IMR-90 (cell line): Measurements from ENCODE around the gene SRRM3. TPM values are rescaled to one million over a fixed set of nuclear protein-coding genes. Genes with fewer than 3 reads are reported as not detected.

Source experiments
- ATAC-seq: fragments of 200-7000 bp; cut with Tn5 transposase; 2 replicates; pipeline ENCODE4 v1.9.1; 2020; ENCODE audit warnings: low read depth, mild to moderate bottlenecking, moderate library complexity
- Bru-seq: library from RNA; stranded (reverse); fragments of 400-500 nt; gene quantifications from one replicate; lab custom pipeline; 2021; lab: Mats Ljungman, UMichigan
- BruChase-seq, 2 experiments: library from RNA; stranded (reverse); fragments of 400-500 nt; gene quantifications; one replicate each; lab custom pipeline; 2021; lab: Mats Ljungman, UMichigan
- BruUV-seq: library from RNA; stranded (reverse); fragments of 400-500 nt; replicated peaks from 2 replicates; lab custom pipeline; 2021; lab: Mats Ljungman, UMichigan
- CTCF ChIA-PET: fragments of 300-600 bp; formaldehyde crosslinking; extraction: SDS; loops from one replicate; lab custom pipeline; 2021; ENCODE audit warnings: antibody characterized with exemption; lab: Yijun Ruan, JAX
- POLR2A ChIA-PET: fragments of 300-600 bp; sonication (Branson Sonifier 250); formaldehyde crosslinking; loops from one replicate; lab custom pipeline; 2022; ENCODE audit warnings: antibody characterized with exemption; ENCODE audit not compliant: unreplicated experiment; lab: Charles Lee
- DNase-seq: peaks from one replicate; pipeline ENCODE4 v3.0.0; 2013
- H2AFZ ChIP-seq: replicated peaks from 2 replicates; pipeline ENCODE3; 2013; ENCODE audit warnings: low read length, mild to moderate bottlenecking; ENCODE audit not compliant: poor library complexity
- H2AK5ac ChIP-seq: 2 replicates; pipeline ENCODE4 v1.6.1; 2013; ENCODE audit warnings: low read depth, low read length, inconsistent platforms
- H2AK9ac ChIP-seq: replicated peaks from 2 replicates; pipeline ENCODE3; 2013; ENCODE audit warnings: mild to moderate bottlenecking, low read depth, low read length, moderate library complexity; ENCODE audit not compliant: poor library complexity
- H2BK120ac ChIP-seq: 2 replicates; pipeline ENCODE4 v1.6.1; 2013; ENCODE audit warnings: low read depth, low read length, inconsistent platforms
- H2BK15ac ChIP-seq: 3 replicates; pipeline ENCODE4 v1.6.1; 2013; ENCODE audit warnings: low read depth, low read length, inconsistent platforms
- H2BK20ac ChIP-seq: 2 replicates; pipeline ENCODE4 v1.6.1; 2013; ENCODE audit warnings: low read depth, mild to moderate bottlenecking, inconsistent platforms, low read length, moderate library complexity
- H2BK5ac ChIP-seq: 2 replicates; pipeline ENCODE4 v1.6.1; 2013; ENCODE audit warnings: mild to moderate bottlenecking, low read depth, low read length, inconsistent platforms; ENCODE audit not compliant: poor library complexity, severe bottlenecking
- H3K14ac ChIP-seq: replicated peaks from 2 replicates; pipeline ENCODE4 v1.6.1; 2013; ENCODE audit warnings: low read depth, low read length, inconsistent platforms
- H3K18ac ChIP-seq: 2 replicates; pipeline ENCODE4 v1.6.1; 2013; ENCODE audit warnings: low read depth, low read length, control low read depth
- H3K23ac ChIP-seq: 2 replicates; pipeline ENCODE4 v1.6.1; 2013; ENCODE audit warnings: low read depth, low read length, inconsistent platforms
- H3K27ac ChIP-seq: 2 replicates; pipeline ENCODE4 v1.5.1; 2013; ENCODE audit warnings: mild to moderate bottlenecking, control low read depth, low read length; ENCODE audit not compliant: insufficient read depth
- H3K27me3 ChIP-seq: 2 replicates; pipeline ENCODE4 v1.6.1; 2013; ENCODE audit warnings: low read length; ENCODE audit not compliant: control insufficient read depth, insufficient read depth
- H3K36me3 ChIP-seq: 2 replicates; pipeline ENCODE4 v1.6.1; 2013; ENCODE audit warnings: low read length, mixed read lengths; ENCODE audit not compliant: control insufficient read depth, insufficient read depth
- H3K4ac ChIP-seq: 2 replicates; pipeline ENCODE4 v1.6.1; 2013; ENCODE audit warnings: low read depth, low read length, inconsistent platforms
- H3K4me1 ChIP-seq: 2 replicates; pipeline ENCODE4 v1.6.1; 2013; ENCODE audit warnings: low read length, mixed read lengths; ENCODE audit not compliant: control insufficient read depth, insufficient read depth
- H3K4me2 ChIP-seq: 2 replicates; pipeline ENCODE4 v1.6.1; 2013; ENCODE audit warnings: low read depth, mild to moderate bottlenecking, control low read depth, low read length, moderate library complexity
- H3K4me3 ChIP-seq: 2 replicates; pipeline ENCODE4 v1.5.1; 2013; ENCODE audit warnings: low read depth, mild to moderate bottlenecking, control low read depth, low read length, moderate library complexity; ENCODE audit not compliant: insufficient read depth
- H3K56ac ChIP-seq: 2 replicates; pipeline ENCODE4 v1.6.1; 2013; ENCODE audit warnings: low read length, inconsistent platforms; ENCODE audit not compliant: insufficient read depth; ENCODE audit errors: extremely low read depth
- H3K79me1 ChIP-seq, 2 experiments: 2 replicates each; pipeline ENCODE4 v1.6.1; 2013; ENCODE audit warnings: low read length in 2 of 2, inconsistent platforms in 1 of 2, low read depth in 1 of 2
- H3K9ac ChIP-seq: 2 replicates; pipeline ENCODE4 v1.6.1; 2013; ENCODE audit warnings: low read depth, low read length, control low read depth
- H3K9me1 ChIP-seq: 2 replicates; pipeline ENCODE4 v1.6.1; 2013; ENCODE audit warnings: low read length, inconsistent platforms; ENCODE audit not compliant: insufficient read depth
- H3K9me3 ChIP-seq: 2 replicates; pipeline ENCODE4 v1.6.1; 2013; ENCODE audit warnings: low read length; ENCODE audit not compliant: control insufficient read depth, insufficient read depth
- H4K20me1 ChIP-seq: 2 replicates; pipeline ENCODE4 v1.6.1; 2013; ENCODE audit warnings: low read length, inconsistent platforms; ENCODE audit not compliant: insufficient read depth
- H4K5ac ChIP-seq: 2 replicates; pipeline ENCODE4 v1.6.1; 2013; ENCODE audit warnings: mild to moderate bottlenecking, low read depth, low read length, control low read depth
- H4K8ac ChIP-seq, 2 experiments: 2 replicates each; pipeline ENCODE4 v1.6.1; 2013; ENCODE audit warnings: low read depth in 2 of 2, low read length in 2 of 2, control low read depth in 1 of 2, inconsistent platforms in 1 of 2
- H4K91ac ChIP-seq: 2 replicates; pipeline ENCODE4 v1.6.1; 2013; ENCODE audit warnings: low read depth, low read length, inconsistent platforms; ENCODE audit not compliant: insufficient read depth
- CTCF ChIP-seq: conservative IDR thresholded peaks from 2 replicates; pipeline ENCODE4 v1.5.1; 2012; ENCODE audit warnings: mild to moderate bottlenecking, low read depth, low read length, improper control_type of control experiment
- MAZ ChIP-seq: IDR thresholded peaks from 2 replicates; pipeline ENCODE4 v1.6.1; 2012; ENCODE audit warnings: low read depth, mild to moderate bottlenecking, low read length, improper control_type of control experiment, moderate library complexity, borderline replicate concordance
- MXI1 ChIP-seq: IDR thresholded peaks from 2 replicates; pipeline ENCODE4 v1.6.1; 2012; ENCODE audit warnings: low read depth, mild to moderate bottlenecking, low read length, moderate library complexity, borderline replicate concordance
- POLR2A ChIP-seq: IDR thresholded peaks from 2 replicates; pipeline ENCODE4 v1.6.1; 2012; ENCODE audit warnings: mild to moderate bottlenecking, low read depth, low read length
- RAD21 ChIP-seq: IDR thresholded peaks from 2 replicates; pipeline ENCODE4 v1.6.1; 2012; ENCODE audit warnings: low read length, improper control_type of control experiment
- RCOR1 ChIP-seq: IDR thresholded peaks from 2 replicates; pipeline ENCODE4 v1.6.1; 2012; ENCODE audit warnings: mild to moderate bottlenecking, low read length, improper control_type of control experiment; ENCODE audit not compliant: insufficient replicate concordance
- SMC3 ChIP-seq: fragments of 150-350 bp; IDR thresholded peaks from 2 replicates; pipeline ENCODE4 v1.6.1; 2016; ENCODE audit warnings: low read depth, mild to moderate bottlenecking, antibody characterized with exemption, low read length, moderate library complexity
- WGBS, 2 experiments: methylation state at CpG; one replicate each; pipeline versions ENCODE4 v1.1.5 to v1.1.7; 2013; ENCODE audit warnings: missing lambda C conversion rate in 2 of 2; ENCODE audit not compliant: insufficient read length in 1 of 2; ENCODE audit errors: extremely low coverage in 2 of 2; 5-methylcytosine and 5-hydroxymethylcytosine counted together
- dilution Hi-C: fragments of 300-500 bp; cut with HindIII; formaldehyde crosslinking; loops from one replicate; pipeline ENCODE4 v1.14.3; 2018; ENCODE audit warnings: low sequenced_read_pairs; ENCODE audit not compliant: unreplicated experiment
- in situ Hi-C: fragments of 300-500 bp; cut with MboI; formaldehyde crosslinking; loops from 3 replicates; pipeline ENCODE4 v1.14.3; 2019; ENCODE audit warnings: low sequenced_read_pairs, inconsistent platforms, mixed read lengths
- intact Hi-C: fragments of 100-400 bp; cut with micrococcal nuclease; formaldehyde crosslinking; loops from 2 replicates; pipeline ENCODE4 v1.10.0; 2022
- long read RNA-seq: library from polyadenylated mRNA; unstranded; transcript quantifications from one replicate; pipeline ENCODE4 v2.0.0, GENCODE V29; 2021; ENCODE audit not compliant: unreplicated experiment
- polyA plus RNA-seq, 3 experiments: library from polyadenylated mRNA; depleted of rRNA; stranded (reverse); fragments of >200 nt; gene quantifications; 2 replicates each; pipeline ENCODE4 v1.2.3, GENCODE V29; 2012; ENCODE audit warnings: low replicate concordance in 1 of 3
- total RNA-seq: library from RNA; depleted of rRNA; stranded (reverse); fragments of >200 nt; gene quantifications from 2 replicates; pipeline ENCODE4 v1.2.3, GENCODE V29; 2012; rRNA removed
- TF ChIP-seq, protein P1 (sequence below): fragments of 150-350 bp; IDR thresholded peaks from 2 replicates; pipeline ENCODE4 v1.6.1; 2017; ENCODE audit warnings: mild to moderate bottlenecking, antibody characterized with exemption, low read length, low read depth

Gene SRRM3, protein sequence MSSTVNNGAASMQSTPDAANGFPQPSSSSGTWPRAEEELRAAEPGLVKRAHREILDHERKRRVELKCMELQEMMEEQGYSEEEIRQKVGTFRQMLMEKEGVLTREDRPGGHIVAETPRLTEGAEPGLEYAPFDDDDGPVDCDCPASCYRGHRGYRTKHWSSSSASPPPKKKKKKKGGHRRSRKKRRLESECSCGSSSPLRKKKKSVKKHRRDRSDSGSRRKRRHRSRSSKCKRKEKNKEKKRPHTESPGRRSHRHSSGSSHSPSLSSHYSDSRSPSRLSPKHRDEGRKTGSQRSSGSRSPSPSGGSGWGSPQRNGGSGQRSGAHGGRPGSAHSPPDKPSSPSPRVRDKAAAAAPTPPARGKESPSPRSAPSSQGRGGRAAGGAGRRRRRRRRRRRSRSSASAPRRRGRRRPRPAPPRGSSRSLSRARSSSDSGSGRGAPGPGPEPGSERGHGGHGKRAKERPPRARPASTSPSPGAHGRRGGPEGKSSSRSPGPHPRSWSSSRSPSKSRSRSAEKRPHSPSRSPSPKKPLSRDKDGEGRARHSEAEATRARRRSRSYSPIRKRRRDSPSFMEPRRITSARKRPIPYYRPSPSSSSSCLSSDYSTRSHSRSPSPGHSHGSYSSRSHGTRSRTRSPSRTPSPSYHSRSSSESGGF
- total RNA-seq = 0.18 and 0.28 TPM in 2 replicates
- polyA plus RNA-seq (2012; rRNA removed) = 2.5 and 2.7 TPM in 2 replicates
- polyA plus RNA-seq (2012; cell fraction: cytosol; rRNA removed) = 1.6 and 3.6 TPM in 2 replicates
- polyA plus RNA-seq (2012; cell fraction: nucleus; rRNA removed; ENCODE audit: low replicate concordance) = 4.6 and 6.8 TPM in 2 replicates
- Bru-seq, nascent RNA = percentile 13 among the genes with signal in this experiment
- BruChase-seq, experiment 1, labeled RNA remaining after a 6-hour chase = percentile 17 among the genes with signal in this experiment
- percentile 19 among the genes with signal in this experiment for BruChase-seq, experiment 2, labeled RNA remaining after a 2-hour chase
- long read RNA-seq, partial matches to known transcripts = 6 of 14 reads
- long read RNA-seq, other reads (novel, unspliced or antisense) = 6 of 14 reads

GRCh38 chr7:76201732-76202665, at the start of gene SRRM3:
SRRM3 (plus strand) TSS chr7:76201896; CDS start chr7:76235067, 33,171 bp downstream.
- DNase-seq (peak; percentile 72), ATAC-seq (peak; percentile 100)
- WGBS, 2 experiments = 1% methylated on average over 16 of the region's 57 CpGs; no CpG with 5 or more reads in 1 of the 2 experiments
- H3K56ac ChIP-seq = no peak within 1 kb of the TSS
- TF ChIP-seq CTCF = peak; percentile 85
- TF ChIP-seq RCOR1 = peak; percentile 91
- TF ChIP-seq MAZ = peak; percentile 86; the same call in 1 of the 2 replicates
- TF ChIP-seq RAD21 = peak; percentile 40
- TF ChIP-seq MXI1 = peak; percentile 32; the same call in 1 of the 2 replicates
- TF ChIP-seq, protein P1, sequence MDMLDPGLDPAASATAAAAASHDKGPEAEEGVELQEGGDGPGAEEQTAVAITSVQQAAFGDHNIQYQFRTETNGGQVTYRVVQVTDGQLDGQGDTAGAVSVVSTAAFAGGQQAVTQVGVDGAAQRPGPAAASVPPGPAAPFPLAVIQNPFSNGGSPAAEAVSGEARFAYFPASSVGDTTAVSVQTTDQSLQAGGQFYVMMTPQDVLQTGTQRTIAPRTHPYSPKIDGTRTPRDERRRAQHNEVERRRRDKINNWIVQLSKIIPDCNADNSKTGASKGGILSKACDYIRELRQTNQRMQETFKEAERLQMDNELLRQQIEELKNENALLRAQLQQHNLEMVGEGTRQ = no peak
- TF ChIP-seq SMC3 = peak; percentile 46
- TF ChIP-seq POLR2A = no peak
- H4K5ac ChIP-seq = no peak within 1 kb of the TSS
- in situ Hi-C loops (no loop called here), dilution Hi-C loops (no loop called here), intact Hi-C loops (no loop called here)
- no TSS peak for BruUV-seq
- POLR2A ChIA-PET = no interaction called here
- no peak within 1 kb of the TSS for H3K4me2 ChIP-seq
- no peak within 1 kb of the TSS for H3K23ac ChIP-seq
- H3K27ac ChIP-seq = no peak within 1 kb of the TSS
- no peak within 1 kb of the TSS for H3K14ac ChIP-seq
- no peaks in the 10 kb centered on the region for H3K79me1 ChIP-seq
- H3K27me3 ChIP-seq = peaks cover 2% of the 10 kb centered on the region; the same call in 1 of the 2 replicates
- H2AK9ac ChIP-seq = no peak within 1 kb of the TSS
- H3K4ac ChIP-seq = no peak within 1 kb of the TSS
- H3K9me3 ChIP-seq = no peaks in the 10 kb centered on the region
- no peak within 1 kb of the TSS for H3K18ac ChIP-seq
- H2BK5ac ChIP-seq = no peak within 1 kb of the TSS
- H3K4me3 ChIP-seq = no peak within 1 kb of the TSS
- no peak within 1 kb of the TSS for H2BK120ac ChIP-seq
- H2AK5ac ChIP-seq = no peak within 1 kb of the TSS
- no peaks in the 10 kb centered on the region for H4K20me1 ChIP-seq
- CTCF ChIA-PET = no interaction called here
- H2BK15ac ChIP-seq = no peak within 1 kb of the TSS
- no peaks in the 10 kb centered on the region for H3K9me1 ChIP-seq
- H4K8ac ChIP-seq = no peak within 1 kb of the TSS
- H3K36me3 ChIP-seq = no peaks in the 10 kb centered on the region
- H4K91ac ChIP-seq = no peak within 1 kb of the TSS
- H2BK20ac ChIP-seq = no peak within 1 kb of the TSS
- H3K4me1 ChIP-seq = no peaks in the 10 kb centered on the region
- peak within 1 kb of the TSS; percentile 75 for H2AFZ ChIP-seq
- no peak within 1 kb of the TSS for H3K9ac ChIP-seq
